Loucy (cell line): ENCODE measurements around the gene GDNF.

ENCODE experiments used
- H2AFZ ChIP-seq: fragments of 200-600 bp; sonication (generic); 2 replicates; pipeline ENCODE4 v1.6.0; 2016; ENCODE audit warnings: antibody characterized with exemption, mild to moderate bottlenecking, low read length, moderate library complexity
- H3F3A ChIP-seq: fragments of 200-600 bp; 2 replicates; pipeline ENCODE4 v1.6.0; 2016; ENCODE audit warnings: antibody characterized with exemption, low read depth, mild to moderate bottlenecking
- H3K27me3 ChIP-seq: fragments of 200-600 bp; sonication (generic); 2 replicates; pipeline ENCODE4 v1.6.1; 2014; ENCODE audit warnings: low read length, mild to moderate bottlenecking; ENCODE audit not compliant: insufficient read depth, poor library complexity, severe bottlenecking
- H3K36me3 ChIP-seq: fragments of 200-600 bp; sonication (generic); 2 replicates; pipeline ENCODE4 v1.6.1; 2016; ENCODE audit warnings: low read length; ENCODE audit not compliant: insufficient read depth
- H3K4me1 ChIP-seq: fragments of 200-600 bp; sonication (generic); 2 replicates; pipeline ENCODE4 v1.5.1; 2014; ENCODE audit warnings: low read length, mild to moderate bottlenecking; ENCODE audit not compliant: insufficient read depth, poor library complexity, severe bottlenecking
- H3K4me2 ChIP-seq: fragments of 200-600 bp; sonication (generic); 2 replicates; pipeline ENCODE4 v1.6.0; 2014; ENCODE audit warnings: antibody characterized with exemption, low read length, low read depth, mild to moderate bottlenecking; ENCODE audit not compliant: poor library complexity, severe bottlenecking
- H3K4me3 ChIP-seq: fragments of 200-600 bp; sonication (generic); 2 replicates; pipeline ENCODE4 v1.5.1; 2014; ENCODE audit warnings: low read length, mild to moderate bottlenecking, mixed read lengths; ENCODE audit not compliant: poor library complexity, severe bottlenecking
- H3K79me2 ChIP-seq: fragments of 200-600 bp; sonication (generic); 2 replicates; pipeline ENCODE4 v1.6.1; 2014; ENCODE audit warnings: low read length; ENCODE audit not compliant: insufficient read depth
- H3K9ac ChIP-seq: fragments of 200-600 bp; sonication (generic); 2 replicates; pipeline ENCODE4 v1.6.0; 2014; ENCODE audit warnings: mild to moderate bottlenecking, low read depth, low read length, moderate library complexity; ENCODE audit not compliant: poor library complexity, severe bottlenecking
- H3K9me2 ChIP-seq: fragments of 200-600 bp; sonication (generic); replicated peaks from 2 replicates; pipeline ENCODE4 v1.6.1; 2016; ENCODE audit warnings: low read depth, low read length, mixed read lengths
- H3K9me3 ChIP-seq: fragments of 200-600 bp; sonication (generic); 2 replicates; pipeline ENCODE4 v1.6.1; 2014; ENCODE audit warnings: mild to moderate bottlenecking, antibody characterized with exemption, low read length, low read depth; ENCODE audit not compliant: insufficient read depth
- H4K20me1 ChIP-seq: fragments of 200-600 bp; sonication (generic); 2 replicates; pipeline ENCODE4 v1.6.0; 2014; ENCODE audit warnings: antibody characterized with exemption, low read length, mild to moderate bottlenecking; ENCODE audit not compliant: insufficient read depth, poor library complexity, severe bottlenecking
- EZH2phosphoT487 ChIP-seq: fragments of 200-600 bp; IDR thresholded peaks from 2 replicates; pipeline ENCODE4 v1.6.1; 2018; ENCODE audit warnings: antibody characterized with exemption, mild to moderate bottlenecking, moderate library complexity, borderline replicate concordance
- TF ChIP-seq, protein P1 (sequence below): fragments of 200-600 bp; sonication (generic); conservative IDR thresholded peaks from 2 replicates; pipeline ENCODE4 v1.5.1; 2014; ENCODE audit warnings: mild to moderate bottlenecking, antibody characterized with exemption, low read length

GDNF gene

DNA sequence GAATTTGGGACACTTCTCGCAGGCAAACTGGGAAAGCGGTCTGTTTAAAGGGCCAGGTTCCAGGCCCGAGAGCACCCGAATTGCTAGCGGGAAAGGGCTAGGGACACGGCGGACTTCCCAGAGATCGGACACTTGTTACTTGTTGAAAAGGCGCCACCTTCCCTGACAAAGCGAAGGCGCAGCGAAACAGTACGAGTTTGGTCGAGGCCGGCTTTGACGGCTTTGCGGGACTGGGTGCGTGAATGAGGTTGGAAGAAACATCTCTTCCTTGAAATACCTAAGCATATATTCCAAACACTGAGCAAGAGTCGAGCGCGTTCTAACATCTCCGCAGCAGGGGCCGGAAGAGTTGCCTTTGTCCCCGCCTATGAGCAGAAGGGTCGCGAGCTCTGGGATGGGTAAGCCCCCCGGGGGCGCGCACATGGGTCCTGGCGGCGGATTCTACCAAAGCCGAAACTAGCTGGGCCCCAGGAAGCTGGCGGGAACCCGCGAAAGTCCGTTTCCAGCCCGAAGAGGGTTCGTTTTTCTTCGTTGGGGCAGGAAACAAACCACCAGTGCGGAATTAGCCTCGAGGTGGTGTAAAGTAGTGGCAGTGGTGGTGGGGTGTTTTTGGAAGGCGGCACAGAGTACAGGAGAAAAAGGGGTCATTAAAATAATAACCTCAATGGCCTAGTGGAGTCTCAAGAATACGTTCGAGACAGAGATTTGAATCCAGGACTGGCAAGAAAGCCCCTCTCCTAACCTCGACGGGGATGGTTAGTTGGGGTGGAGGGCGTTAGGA lies 1.5 kb downstream of the GDNF start:
- no peaks in the 10 kb centered on the region for H4K20me1 ChIP-seq

DNA sequence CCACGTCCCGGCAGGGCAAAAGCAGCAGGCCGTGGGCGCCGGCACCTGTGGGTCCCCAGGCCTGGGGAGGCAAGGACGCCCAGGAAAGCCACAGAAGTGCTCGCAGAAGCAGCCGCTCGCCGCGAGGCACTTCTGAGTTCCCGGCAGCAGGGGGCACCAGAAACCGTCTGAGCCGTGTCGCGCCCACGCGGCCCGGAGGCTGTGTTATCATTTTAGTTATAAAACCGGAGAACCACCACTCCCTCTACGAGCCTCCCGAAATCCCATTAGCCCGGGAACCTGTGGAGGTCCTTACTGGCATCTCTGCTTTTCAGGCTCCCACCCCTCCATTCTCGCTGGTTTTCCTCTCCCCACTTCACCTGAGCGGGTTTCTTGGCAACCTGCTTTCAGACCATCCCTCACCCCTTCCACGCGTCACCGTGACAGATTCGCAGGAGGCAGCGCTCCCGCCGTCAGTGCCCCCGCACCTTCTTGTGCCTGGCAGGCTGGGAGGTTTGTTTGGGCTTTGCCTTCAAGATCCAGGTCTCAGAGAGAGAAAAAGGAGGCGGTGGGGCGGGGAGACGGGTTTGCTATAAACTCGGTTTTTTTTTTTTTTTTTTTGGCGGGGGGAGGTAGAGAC lies 2.3 kb downstream of the GDNF start:
- no peaks in the 10 kb centered on the region for H3K36me3 ChIP-seq
- no peaks in the 10 kb centered on the region for H4K20me1 ChIP-seq
- 0 out of 2 replicates have a peak, but pooled peaks cover 4% of the 10 kb centered on the region for H3K9me3 ChIP-seq
- no peak overlapping the region for H3K9ac ChIP-seq
- no peak overlapping the region for H3K4me2 ChIP-seq
- H3K27me3 ChIP-seq, result no peaks in the 10 kb centered on the region
- no peaks in the 10 kb centered on the region for H3K4me1 ChIP-seq
- no peaks in the 10 kb centered on the region for H3K79me2 ChIP-seq
- H3F3A ChIP-seq, result no peaks in the 10 kb centered on the region
- no peak overlapping the region for H2AFZ ChIP-seq
- TF ChIP-seq, protein P1, sequence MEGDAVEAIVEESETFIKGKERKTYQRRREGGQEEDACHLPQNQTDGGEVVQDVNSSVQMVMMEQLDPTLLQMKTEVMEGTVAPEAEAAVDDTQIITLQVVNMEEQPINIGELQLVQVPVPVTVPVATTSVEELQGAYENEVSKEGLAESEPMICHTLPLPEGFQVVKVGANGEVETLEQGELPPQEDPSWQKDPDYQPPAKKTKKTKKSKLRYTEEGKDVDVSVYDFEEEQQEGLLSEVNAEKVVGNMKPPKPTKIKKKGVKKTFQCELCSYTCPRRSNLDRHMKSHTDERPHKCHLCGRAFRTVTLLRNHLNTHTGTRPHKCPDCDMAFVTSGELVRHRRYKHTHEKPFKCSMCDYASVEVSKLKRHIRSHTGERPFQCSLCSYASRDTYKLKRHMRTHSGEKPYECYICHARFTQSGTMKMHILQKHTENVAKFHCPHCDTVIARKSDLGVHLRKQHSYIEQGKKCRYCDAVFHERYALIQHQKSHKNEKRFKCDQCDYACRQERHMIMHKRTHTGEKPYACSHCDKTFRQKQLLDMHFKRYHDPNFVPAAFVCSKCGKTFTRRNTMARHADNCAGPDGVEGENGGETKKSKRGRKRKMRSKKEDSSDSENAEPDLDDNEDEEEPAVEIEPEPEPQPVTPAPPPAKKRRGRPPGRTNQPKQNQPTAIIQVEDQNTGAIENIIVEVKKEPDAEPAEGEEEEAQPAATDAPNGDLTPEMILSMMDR, result no peak
- no peak for TF ChIP-seq EZH2phosphoT487
- no peak overlapping the region for H3K4me3 ChIP-seq
- H3K9me2 ChIP-seq, result no peaks in the 10 kb centered on the region

More for the DNA sequence above, 1.5 kb downstream of the GDNF start:
- Histone ChIP-seq H3K9me3 (0 out of 2 replicates have a peak, but pooled peaks cover 4% of the 10 kb centered on the region), H3K79me2 (no peaks in the 10 kb centered on the region), H3K36me3 (no peaks in the 10 kb centered on the region), H3F3A (no peaks in the 10 kb centered on the region), H3K9me2 (no peaks in the 10 kb centered on the region), H3K4me3 (no peak overlapping the region), H3K9ac (no peak overlapping the region), H2AFZ (no peak overlapping the region), H3K4me1 (no peaks in the 10 kb centered on the region), H3K4me2 (no peak overlapping the region), H3K27me3 (no peaks in the 10 kb centered on the region)
- TF ChIP-seq EZH2phosphoT487, result no peak
- TF ChIP-seq, protein P1, result no peak

DNA sequence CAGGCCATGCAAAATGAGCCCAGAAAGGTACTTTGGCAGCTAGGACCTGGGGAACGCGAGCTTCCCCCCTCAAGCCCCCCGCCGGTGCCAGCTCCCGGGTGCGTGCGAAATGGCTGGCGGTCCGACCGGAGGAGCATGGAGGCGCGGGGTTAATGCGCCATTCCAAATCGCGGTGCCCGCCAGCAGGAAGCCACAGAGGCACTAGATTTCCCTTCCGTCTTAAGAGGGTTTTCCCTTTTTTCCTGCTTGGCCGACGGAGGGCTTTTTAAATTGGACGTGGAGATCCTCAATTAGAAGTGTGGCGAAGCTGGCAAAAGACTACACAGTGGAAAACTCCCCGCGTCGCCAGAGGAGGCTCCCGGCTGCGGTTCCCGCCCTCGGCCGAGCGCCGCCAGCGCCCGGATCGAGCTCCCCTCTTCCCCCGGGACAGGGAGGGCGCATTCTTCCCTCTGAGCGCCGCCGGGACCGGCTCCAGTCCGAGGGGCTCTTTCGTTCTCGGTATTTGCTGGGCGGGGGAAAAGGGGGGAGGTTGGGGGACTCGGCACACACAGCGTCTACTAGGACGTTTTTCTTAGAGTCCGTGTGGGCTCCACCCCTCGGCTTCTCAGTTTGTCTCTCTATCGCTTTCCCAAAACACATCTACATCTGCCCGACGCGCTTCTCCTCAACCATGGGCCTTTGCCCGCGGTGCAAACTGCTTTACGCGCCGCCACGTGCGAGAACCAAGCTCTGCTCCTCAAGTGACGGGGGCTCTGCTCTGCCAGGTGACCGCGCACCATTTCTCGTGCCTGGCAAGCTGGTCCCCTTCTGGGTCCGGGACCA lies 3.0 kb downstream of the GDNF start:
- Histone ChIP-seq H3K27me3 (no peaks in the 10 kb centered on the region), H3K79me2 (no peaks in the 10 kb centered on the region), H3K4me2 (no peak overlapping the region), H2AFZ (no peak overlapping the region), H3K4me3 (no peak overlapping the region), H3K36me3 (no peaks in the 10 kb centered on the region), H3K9me2 (no peaks in the 10 kb centered on the region), H3K9me3 (0 out of 2 replicates have a peak, but pooled peaks cover 4% of the 10 kb centered on the region), H4K20me1 (no peaks in the 10 kb centered on the region), H3F3A (no peaks in the 10 kb centered on the region), H3K4me1 (no peaks in the 10 kb centered on the region), H3K9ac (no peak overlapping the region)
- TF ChIP-seq EZH2phosphoT487, result no peak
- TF ChIP-seq, protein P1, result no peak
